ENCODE measurements around the gene PSAPL1. TPM values are rescaled to one million over a fixed set of nuclear protein-coding genes. Genes with fewer than 3 reads are reported as not detected.

PSAPL1 gene
- total RNA-seq, 1 experiment from 2014 or later, result 0.05 TPM

- H4K20me1 ChIP-seq (ENCODE audit: insufficient read depth), result no peaks in the 10 kb centered on the region
- no peaks in the 10 kb centered on the region for H3K79me2 ChIP-seq (ENCODE audit: insufficient read depth, low read length)
- TF ChIP-seq JUND (IDR thresholded peaks at IDR 0.05) (no peak), ZNF274 (IDR thresholded peaks at IDR 0.05; ENCODE audit: low read depth, low read length) (no peak), CTCF (IDR thresholded peaks at IDR 0.05 in 2 of 3, conservative IDR thresholded peaks at IDR 0.05 in 1 of 3; ENCODE audit: borderline replicate concordance in 1 of 3, insufficient read depth in 1 of 3, low read depth in 2 of 3, low read length in 2 of 3) (no peak), TCF7L2 (IDR thresholded peaks at IDR 0.05; ENCODE audit: borderline replicate concordance, extremely low read depth, insufficient read depth, insufficient read length) (no peak), REST (IDR thresholded peaks at IDR 0.05; ENCODE audit: low read depth) (no peak), POLR2A (IDR thresholded peaks at IDR 0.05; ENCODE audit: borderline replicate concordance, extremely low read depth, insufficient read depth, insufficient read length) (no peak), MAX (IDR thresholded peaks at IDR 0.05) (no peak), SRF (IDR thresholded peaks at IDR 0.05; ENCODE audit: low read depth) (no peak), EZH2 (IDR thresholded peaks at IDR 0.05) (no peak), CBX3 (IDR thresholded peaks at IDR 0.05; ENCODE audit: low read depth) (no peak), EGR1 (IDR thresholded peaks at IDR 0.05; ENCODE audit: low read depth) (no peak)
- DNase-seq (ENCODE audit: low read depth, low spot score), result no peak
- no peak overlapping the region for H2AFZ ChIP-seq (ENCODE audit: low read depth, low read length, poor library complexity, severe bottlenecking)
- H3K4me3 ChIP-seq (replicated peaks in 1 of 2; ENCODE audit: low read depth in 1 of 2, low read length in 2 of 2), result no peak overlapping the region
- no peaks in the 10 kb centered on the region for H3K36me3 ChIP-seq (ENCODE audit: control insufficient read depth in 1 of 2, insufficient read depth in 2 of 2, low read length in 2 of 2)
- no peaks in the 10 kb centered on the region for H3K27me3 ChIP-seq (ENCODE audit: insufficient read depth, low read length)
- ATAC-seq, result no peak
- H3K9me2 ChIP-seq (ENCODE audit: insufficient read depth), result no peaks in the 10 kb centered on the region
- no TSS peak for BruUV-seq (replicated peaks)
- ChIA-PET CTCF (no interaction called here), RAD21 (ENCODE audit: low non-redundant PET in 1 of 2, low total read pairs in 2 of 2, uncharacterized antibody in 2 of 2, unreplicated experiment in 2 of 2) (no interaction called here), POLR2A (no interaction called here)
- H3K4me2 ChIP-seq (ENCODE audit: low read length), result no peak overlapping the region
- intact Hi-C loops (cut with micrococcal nuclease), result no loop called here
- peaks cover 0 to 4% of the 10 kb centered on the region in 2 experiments; a peak in 1 of 4 replicates for H3K9me3 ChIP-seq (ENCODE audit: control insufficient read depth in 1 of 2, insufficient read depth in 1 of 2, low read depth in 1 of 2, low read length in 2 of 2)
- H3K9ac ChIP-seq (ENCODE audit: low read length), result no peak overlapping the region
- peaks cover 3% of the 10 kb centered on the region in 2 experiments for H3K4me1 ChIP-seq (ENCODE audit: control insufficient read depth in 1 of 2, insufficient read depth in 2 of 2, low read length in 2 of 2)
- H3K27ac ChIP-seq (ENCODE audit: low read depth, low read length), result no peak overlapping the region
Measured at GRCh38 chr4:7408166-7408565, 26.6 kb downstream of the PSAPL1 start.
